Upper lobe of left lung (tissue), 6 donors: ENCODE data around the gene POLA2. TPM values are rescaled to one million over a fixed set of nuclear protein-coding genes. Genes with fewer than 3 reads are reported as not detected.
"Not testable (repeated sequence)": the region's sequence is repeated elsewhere in the genome, so short reads cannot be mapped to it uniquely, and the experiment has no call there.

Source experiments
- ATAC-seq, 2 donors: fragments of 200-7000 bp; cut with Tn5 transposase; one replicate each; pipeline ENCODE4 v1.9.1; 2022; ENCODE audit warnings: mild to moderate bottlenecking in 2 of 2, moderate library complexity in 2 of 2; ENCODE audit not compliant: low FRiP score in 2 of 2
- DNase-seq, 2 donors: peaks; one replicate each; pipeline ENCODE4 v3.0.0-alpha.2; 2019 to 2020
- H3K27ac ChIP-seq, 4 donors: fragments of 200-600 bp; sonication (generic); one replicate each; pipeline ENCODE4 v1.5.1; 2016 to 2019
- H3K27me3 ChIP-seq, 4 donors: fragments of 200-600 bp; sonication (generic); one replicate each; pipeline ENCODE4 v1.5.1; 2017 to 2019
- H3K36me3 ChIP-seq, 4 donors: fragments of 200-600 bp; sonication (generic); one replicate each; pipeline ENCODE4 v1.5.1; 2016 to 2019
- H3K4me1 ChIP-seq, 4 donors: fragments of 200-600 bp; sonication (generic); one replicate each; pipeline ENCODE4 v1.5.1; 2018 to 2019
- H3K4me3 ChIP-seq, 4 donors: fragments of 200-600 bp; sonication (generic); one replicate each; pipeline ENCODE4 v1.5.1; 2017 to 2019; ENCODE audit warnings: mild to moderate bottlenecking in 2 of 4, moderate library complexity in 1 of 4
- H3K9me3 ChIP-seq, 4 donors: fragments of 200-600 bp; sonication (generic); one replicate each; pipeline ENCODE4 v1.5.1; 2018 to 2019
- EP300 ChIP-seq, 4 donors: sonication (generic); formaldehyde crosslinking; IDR thresholded peaks; one replicate each; pipeline ENCODE4 v1.5.1; 2017; ENCODE audit warnings: antibody characterized with exemption in 4 of 4, control low read depth in 2 of 4
- POLR2A ChIP-seq, 4 donors: fragments of 450-650 bp; IDR thresholded peaks; one replicate each; pipeline ENCODE4 v1.5.1; 2016 to 2017; ENCODE audit warnings: antibody characterized with exemption in 4 of 4, mild to moderate bottlenecking in 2 of 4
- POLR2AphosphoS5 ChIP-seq, 2 donors: sonication (generic); formaldehyde crosslinking; IDR thresholded peaks; one replicate each; pipeline ENCODE4 v1.5.1; 2017; ENCODE audit warnings: antibody characterized with exemption in 2 of 2
- WGBS, 2 donors: methylation state at CpG; one replicate each; pipeline ENCODE4 v1.1.5; 2017 to 2018; 5-methylcytosine and 5-hydroxymethylcytosine counted together
- total RNA-seq, 6 donors: library from RNA; depleted of rRNA in 4 of 6; stranded (reverse); fragments of >200 nt in 4 of 6; gene quantifications; one replicate each; pipeline versions ENCODE4 v1.1.0 to v1.2.1, GENCODE V29; 2016 to 2021
- TF ChIP-seq, protein P1 (sequence below), 6 experiments: fragments of 450-650 bp in 4 of 6; fragments of 200-600 bp in 2 of 6; sonication (generic) in 2 of 6; IDR thresholded peaks; one replicate each; pipeline ENCODE4 v1.5.1; 2016 to 2019; ENCODE audit warnings: antibody characterized with exemption in 6 of 6
- donor health status: DM: no; HTN: no; CAD: no; lungs with moderate emphysema.
- donor health status: DM: no; HTN: yes; CAD: no; lungs with severe emphysema.

Gene POLA2
- total RNA-seq, 6 donors from 2014 or later, result 6.0 to 19.9 (median 8.7) TPM

DNA sequence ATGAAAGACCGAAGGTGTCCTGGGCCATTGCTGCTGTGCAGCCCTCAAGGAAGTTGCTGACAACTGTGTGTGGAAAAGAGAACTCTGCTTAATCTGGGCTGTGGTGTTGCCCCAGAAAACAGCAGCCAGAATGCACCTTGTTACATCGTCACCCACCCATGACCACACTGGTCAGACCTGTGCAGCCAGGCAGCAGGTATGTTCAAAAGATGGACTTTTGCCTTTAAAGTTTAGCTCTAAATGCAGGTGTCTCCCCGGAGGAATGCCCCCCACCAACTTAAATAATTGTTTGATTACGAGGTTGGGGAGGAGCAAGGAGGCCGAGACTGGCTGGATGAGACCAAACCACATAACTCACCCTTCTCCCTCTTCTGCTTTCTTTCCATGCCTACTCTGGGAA is 15.3 kb upstream of the POLA2 start:
- TF ChIP-seq, protein P1, sequence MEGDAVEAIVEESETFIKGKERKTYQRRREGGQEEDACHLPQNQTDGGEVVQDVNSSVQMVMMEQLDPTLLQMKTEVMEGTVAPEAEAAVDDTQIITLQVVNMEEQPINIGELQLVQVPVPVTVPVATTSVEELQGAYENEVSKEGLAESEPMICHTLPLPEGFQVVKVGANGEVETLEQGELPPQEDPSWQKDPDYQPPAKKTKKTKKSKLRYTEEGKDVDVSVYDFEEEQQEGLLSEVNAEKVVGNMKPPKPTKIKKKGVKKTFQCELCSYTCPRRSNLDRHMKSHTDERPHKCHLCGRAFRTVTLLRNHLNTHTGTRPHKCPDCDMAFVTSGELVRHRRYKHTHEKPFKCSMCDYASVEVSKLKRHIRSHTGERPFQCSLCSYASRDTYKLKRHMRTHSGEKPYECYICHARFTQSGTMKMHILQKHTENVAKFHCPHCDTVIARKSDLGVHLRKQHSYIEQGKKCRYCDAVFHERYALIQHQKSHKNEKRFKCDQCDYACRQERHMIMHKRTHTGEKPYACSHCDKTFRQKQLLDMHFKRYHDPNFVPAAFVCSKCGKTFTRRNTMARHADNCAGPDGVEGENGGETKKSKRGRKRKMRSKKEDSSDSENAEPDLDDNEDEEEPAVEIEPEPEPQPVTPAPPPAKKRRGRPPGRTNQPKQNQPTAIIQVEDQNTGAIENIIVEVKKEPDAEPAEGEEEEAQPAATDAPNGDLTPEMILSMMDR (IDR thresholded peaks at IDR 0.05), result no peak
- TF ChIP-seq EP300 (IDR thresholded peaks at IDR 0.05), result no peak
- no peak overlapping the region for H3K4me3 ChIP-seq
- no peak overlapping the region for H3K27ac ChIP-seq
- H3K27me3 ChIP-seq, result no peaks in the 10 kb centered on the region
- no peaks in the 10 kb centered on the region for H3K36me3 ChIP-seq
- H3K4me1 ChIP-seq, result no peaks in the 10 kb centered on the region
- ATAC-seq (no peak), DNase-seq (no peak)
- WGBS, 2 donors, result 79 to 81% methylated on average over 4 to 5 of the region's 5 CpGs
- no peaks in the 10 kb centered on the region for H3K9me3 ChIP-seq

DNA sequence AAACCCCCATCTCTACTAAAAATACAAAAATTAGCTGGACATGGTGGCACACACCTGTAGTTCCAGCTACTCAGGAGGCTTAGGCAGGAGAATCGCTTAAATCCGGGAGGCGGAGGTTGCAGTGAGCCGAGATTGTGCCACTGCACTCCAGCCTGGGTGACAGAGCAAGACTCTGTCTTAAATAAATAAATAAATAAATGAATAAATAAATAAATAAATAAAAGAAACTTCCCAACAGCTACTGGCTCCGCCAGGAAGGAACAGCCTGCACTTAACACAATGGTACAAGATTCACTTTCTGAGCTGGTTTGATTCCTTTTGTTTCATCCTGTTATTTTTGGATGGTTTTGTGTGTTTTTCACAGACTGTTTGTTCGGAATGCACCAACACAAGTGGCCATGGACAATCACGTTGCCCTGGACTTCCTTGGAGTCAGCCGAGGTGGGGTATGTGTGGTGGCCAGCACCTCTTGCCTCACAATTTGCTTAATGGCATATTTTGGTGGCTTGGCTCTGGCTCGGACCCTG is 13.5 kb upstream of the POLA2 start:
- not testable (repeated sequence) for H3K36me3 ChIP-seq, ATAC-seq, DNase-seq, H3K9me3 ChIP-seq, H3K4me1 ChIP-seq, H3K27ac ChIP-seq, H3K4me3 ChIP-seq, H3K27me3 ChIP-seq
- 74 to 91% methylated on average over 8 to 9 of the region's 9 CpGs for WGBS, 2 donors

DNA sequence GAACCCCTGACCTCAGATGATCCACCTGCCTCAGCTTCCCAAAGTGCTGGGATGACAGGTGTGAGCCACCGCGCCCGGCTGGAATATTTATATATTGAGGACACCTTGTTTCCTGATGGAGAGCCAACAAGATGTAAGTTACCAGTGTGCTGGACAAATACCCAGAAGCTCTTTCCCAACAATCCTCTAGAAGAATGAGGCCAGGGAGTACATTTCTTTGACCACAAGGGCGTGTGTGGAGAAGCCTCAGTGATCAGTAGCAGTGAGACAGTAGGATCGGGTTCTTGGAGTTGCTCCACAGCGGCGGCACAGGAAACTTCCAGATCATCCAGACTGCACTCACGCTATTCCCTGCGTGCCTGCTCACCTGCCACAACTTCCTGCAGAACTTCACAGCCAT is 10.3 kb upstream of the POLA2 start:
- H3K36me3 ChIP-seq, result no peaks in the 10 kb centered on the region
- DNase-seq (no peak), ATAC-seq (no peak)
- H3K27ac ChIP-seq, result no peak overlapping the region
- TF ChIP-seq, protein P1 (IDR thresholded peaks at IDR 0.05), result no peak
- TF ChIP-seq POLR2AphosphoS5 (IDR thresholded peaks at IDR 0.05) (no peak), POLR2A (IDR thresholded peaks at IDR 0.05) (no peak), EP300 (IDR thresholded peaks at IDR 0.05) (no peak)
- no peaks in the 10 kb centered on the region for H3K9me3 ChIP-seq
- no peaks in the 10 kb centered on the region for H3K27me3 ChIP-seq
- no peaks in the 10 kb centered on the region for H3K4me1 ChIP-seq
- no peak overlapping the region for H3K4me3 ChIP-seq
- 81 to 84% methylated on average over 5 to 9 of the region's 9 CpGs for WGBS, 2 donors

DNA sequence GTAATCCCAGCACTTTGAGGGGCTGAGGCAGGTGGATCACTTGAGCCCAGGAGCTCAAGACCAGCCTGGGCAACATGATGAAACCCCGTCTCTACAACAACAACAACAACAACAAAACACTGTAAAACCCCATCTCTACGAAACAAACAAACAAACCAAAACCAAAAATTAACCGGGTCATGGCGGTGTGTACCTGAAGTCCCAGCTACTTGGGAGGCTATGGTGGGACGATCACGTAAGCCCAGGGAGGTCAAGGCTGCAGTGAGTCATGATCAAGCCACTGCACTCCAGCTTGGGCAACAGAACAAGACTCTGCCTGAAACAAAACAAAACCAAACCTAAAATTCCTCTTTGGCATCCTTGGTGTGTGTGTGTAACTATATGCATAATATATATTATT is 7.0 kb upstream of the POLA2 start:
- Histone ChIP-seq H3K4me1 (no peaks in the 10 kb centered on the region), H3K4me3 (no peak overlapping the region), H3K27me3 (no peaks in the 10 kb centered on the region), H3K36me3 (no peaks in the 10 kb centered on the region), H3K9me3 (no peaks in the 10 kb centered on the region), H3K27ac (no peak overlapping the region)
- TF ChIP-seq POLR2AphosphoS5 (IDR thresholded peaks at IDR 0.05), result no peak
- TF ChIP-seq POLR2A (IDR thresholded peaks at IDR 0.05), result no peak
- TF ChIP-seq, protein P1 (IDR thresholded peaks at IDR 0.05), result no peak
- TF ChIP-seq EP300 (IDR thresholded peaks at IDR 0.05), result no peak
- DNase-seq (no peak), ATAC-seq (no peak)
- 81 to 84% methylated on average over 6 of the region's 6 CpGs for WGBS, 2 donors

DNA sequence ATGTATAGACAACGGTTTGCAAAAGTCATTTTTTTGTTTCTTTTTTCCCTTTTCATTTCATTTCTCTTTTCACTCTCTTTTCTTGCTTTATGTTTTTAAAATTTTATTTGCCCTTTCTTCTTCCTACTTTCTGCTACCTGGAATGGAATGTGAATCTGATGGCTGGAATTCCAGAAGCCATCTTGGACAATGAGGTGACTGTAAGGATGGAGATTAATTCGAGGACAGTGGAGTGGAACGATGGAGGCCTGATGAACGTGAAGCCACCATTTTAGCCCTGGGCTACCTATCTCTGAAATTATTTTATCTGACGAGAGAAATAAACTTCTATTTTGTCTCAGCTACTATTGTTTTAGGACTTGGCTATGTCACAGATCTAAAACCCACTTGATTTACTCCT is 2.8 kb upstream of the POLA2 start:
- DNase-seq (no peak), ATAC-seq (no peak)
- no peaks in the 10 kb centered on the region for H3K36me3 ChIP-seq
- H3K9me3 ChIP-seq, result no peaks in the 10 kb centered on the region
- 84 to 85% methylated on average over 5 of the region's 5 CpGs for WGBS, 2 donors
- no peaks in the 10 kb centered on the region for H3K27me3 ChIP-seq
- TF ChIP-seq EP300 (IDR thresholded peaks at IDR 0.05), result no peak
- no peak for TF ChIP-seq POLR2A (IDR thresholded peaks at IDR 0.05)
- no peak for TF ChIP-seq POLR2AphosphoS5 (IDR thresholded peaks at IDR 0.05)
- TF ChIP-seq, protein P1 (IDR thresholded peaks at IDR 0.05), result no peak
- peaks cover 12 to 28% (median 13%) of the 10 kb centered on the region in 4 donors for H3K4me1 ChIP-seq
- H3K27ac ChIP-seq, result no peak overlapping the region
- H3K4me3 ChIP-seq, result no peak overlapping the region
